WI38 (cell line): ENCODE measurements around the gene MICAL2.

Experiments used
- H3K4me3 ChIP-seq: 2 replicates; pipeline ENCODE4 v1.5.1; 2011; ENCODE audit warnings: low read depth, mild to moderate bottlenecking, control low read depth, low read length
- TF ChIP-seq, protein P1 (sequence below): IDR thresholded peaks from 2 replicates; pipeline ENCODE4 v1.5.1; 2012; ENCODE audit warnings: low read depth, mild to moderate bottlenecking, control low read depth, low read length

MICAL2 gene

DNA sequence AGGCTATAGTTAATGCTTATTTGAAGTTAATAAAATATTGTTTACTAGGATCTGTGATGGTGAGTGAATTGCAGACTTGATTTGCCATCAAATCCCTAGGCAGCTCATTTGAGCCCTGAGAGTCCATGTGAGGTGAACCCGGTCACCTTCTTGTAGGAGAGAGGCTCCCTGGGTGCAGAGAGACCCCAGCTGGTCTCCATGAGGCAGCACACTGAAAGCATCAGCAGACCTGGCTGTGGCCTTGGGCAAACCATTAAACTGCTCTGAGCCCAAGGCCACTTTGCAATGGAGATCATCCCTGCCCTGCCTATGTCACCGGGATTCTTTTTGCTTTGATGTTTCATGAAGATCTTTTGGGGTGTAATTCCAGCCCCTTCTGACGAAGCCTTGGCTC lies 125.2 kb downstream of the MICAL2 start:
- TF ChIP-seq, protein P1, sequence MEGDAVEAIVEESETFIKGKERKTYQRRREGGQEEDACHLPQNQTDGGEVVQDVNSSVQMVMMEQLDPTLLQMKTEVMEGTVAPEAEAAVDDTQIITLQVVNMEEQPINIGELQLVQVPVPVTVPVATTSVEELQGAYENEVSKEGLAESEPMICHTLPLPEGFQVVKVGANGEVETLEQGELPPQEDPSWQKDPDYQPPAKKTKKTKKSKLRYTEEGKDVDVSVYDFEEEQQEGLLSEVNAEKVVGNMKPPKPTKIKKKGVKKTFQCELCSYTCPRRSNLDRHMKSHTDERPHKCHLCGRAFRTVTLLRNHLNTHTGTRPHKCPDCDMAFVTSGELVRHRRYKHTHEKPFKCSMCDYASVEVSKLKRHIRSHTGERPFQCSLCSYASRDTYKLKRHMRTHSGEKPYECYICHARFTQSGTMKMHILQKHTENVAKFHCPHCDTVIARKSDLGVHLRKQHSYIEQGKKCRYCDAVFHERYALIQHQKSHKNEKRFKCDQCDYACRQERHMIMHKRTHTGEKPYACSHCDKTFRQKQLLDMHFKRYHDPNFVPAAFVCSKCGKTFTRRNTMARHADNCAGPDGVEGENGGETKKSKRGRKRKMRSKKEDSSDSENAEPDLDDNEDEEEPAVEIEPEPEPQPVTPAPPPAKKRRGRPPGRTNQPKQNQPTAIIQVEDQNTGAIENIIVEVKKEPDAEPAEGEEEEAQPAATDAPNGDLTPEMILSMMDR = no peak
- H3K4me3 ChIP-seq = no peak overlapping the region

GRCh38 chr11:12235947-12236743 lies 125.8 kb downstream of the MICAL2 start:
- no peak overlapping the region for H3K4me3 ChIP-seq
- TF ChIP-seq, protein P1 = peak; percentile 38

DNA sequence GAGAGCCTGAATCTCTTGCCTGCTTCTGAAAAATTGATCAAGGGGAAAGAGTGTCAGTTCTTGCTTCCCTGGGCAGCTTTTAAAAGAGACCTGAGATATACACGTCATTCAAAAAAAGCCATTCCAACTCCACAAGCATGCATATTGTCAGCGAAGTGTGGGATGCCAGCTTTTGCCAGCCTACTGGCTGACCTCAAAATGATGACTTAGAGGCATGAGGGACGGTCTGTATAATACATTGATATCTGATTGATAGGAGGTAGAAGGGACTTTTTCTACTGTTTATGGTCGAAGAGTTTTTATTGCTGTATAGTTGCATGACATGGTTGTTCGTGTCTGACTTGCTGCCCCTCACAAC lies 126.3 kb downstream of the MICAL2 start:
- TF ChIP-seq, protein P1 = no peak

GRCh38 chr11:12237381-12237784 lies 127.0 kb downstream of the MICAL2 start:
- TF ChIP-seq, protein P1 = no peak
- no peak overlapping the region for H3K4me3 ChIP-seq

More for the DNA sequence above, 126.3 kb downstream of the MICAL2 start:
- H3K4me3 ChIP-seq = no peak overlapping the region

DNA sequence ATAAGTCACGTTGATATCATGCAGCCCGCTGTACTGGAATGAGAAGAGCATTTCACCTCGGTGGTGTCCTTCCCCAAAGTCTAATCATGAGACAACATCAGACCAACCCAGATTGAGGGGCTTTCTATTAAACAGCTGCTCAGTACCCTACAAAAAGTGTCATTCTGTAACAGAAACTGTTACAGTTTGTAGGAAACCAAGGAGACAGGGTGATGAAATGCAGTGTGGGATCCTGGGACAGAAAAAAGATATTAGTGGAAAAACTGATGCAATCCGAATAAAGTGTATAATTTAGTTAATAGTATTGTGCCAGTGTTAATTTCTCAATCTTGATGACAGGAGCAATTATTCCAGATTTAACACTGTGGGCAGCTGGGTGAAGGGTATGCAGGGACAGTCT lies 128.0 kb downstream of the MICAL2 start:
- TF ChIP-seq, protein P1 = no peak
- no peak overlapping the region for H3K4me3 ChIP-seq

DNA sequence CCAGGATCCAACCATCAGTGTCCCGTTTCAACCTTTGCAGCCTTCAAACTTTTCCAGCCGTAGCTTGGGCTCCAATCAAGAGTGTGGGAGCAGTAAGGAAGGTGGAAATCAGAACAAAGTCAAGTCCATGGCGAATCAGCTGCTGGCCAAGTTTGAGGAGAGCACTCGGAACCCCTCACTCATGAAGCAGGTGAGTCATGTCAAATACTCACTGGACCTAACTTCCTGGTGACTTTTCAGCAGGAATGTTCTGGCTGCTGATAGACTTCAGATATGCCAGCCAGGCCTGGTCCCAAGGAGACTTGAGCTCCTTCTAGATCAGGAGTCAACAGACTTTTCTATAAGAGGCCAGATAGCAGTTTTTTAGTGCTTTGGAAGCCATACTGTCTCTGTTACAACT lies 129.0 kb downstream of the MICAL2 start:
- TF ChIP-seq, protein P1 = no peak
- no peak overlapping the region for H3K4me3 ChIP-seq

- no peak overlapping the region for H3K4me3 ChIP-seq
- TF ChIP-seq, protein P1 = no peak
These were observed 129.5 kb downstream of the MICAL2 start for GRCh38 chr11:12239804-12240371.
